ENCODE results near the gene TBXAS1. TPM values are rescaled to one million over a fixed set of nuclear protein-coding genes. Genes with fewer than 3 reads are reported as not detected.

TBXAS1 gene
- total RNA-seq, 1 experiment from 2014 or later = 2.3 TPM

DNA sequence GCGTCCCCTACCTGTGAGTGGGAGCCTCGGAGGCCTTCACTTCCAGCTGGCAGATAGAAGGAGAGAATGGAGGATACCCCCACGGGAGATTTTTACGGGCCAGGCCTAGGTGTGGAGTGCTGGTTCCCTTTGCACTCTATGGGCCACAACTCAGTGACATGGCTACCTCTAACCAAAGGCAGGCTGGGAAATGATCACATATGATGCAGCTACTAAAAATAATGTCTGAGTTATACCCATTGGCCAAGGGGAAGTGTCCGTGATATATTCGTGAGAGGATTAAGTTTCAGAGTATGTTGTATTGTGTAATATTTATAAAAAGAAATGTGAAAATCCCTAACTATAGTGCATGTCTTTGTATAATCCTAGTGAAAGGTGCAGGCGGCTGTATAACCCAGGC is 37.7 kb upstream of the TBXAS1 start:
- H3K4me1 Mint-ChIP-seq = no peaks in the 10 kb centered on the region
- peaks cover 4% of the 10 kb centered on the region for H3K9me3 Mint-ChIP-seq
- no peak for ATAC-seq
- no peak for DNase-seq (ENCODE audit: low spot score)
- no peak for TF ChIP-seq GABPB1 (CRISPR knock-in tag; IDR thresholded peaks at IDR 0.05)
- TF ChIP-seq ZNF423 (CRISPR knock-in tag; IDR thresholded peaks at IDR 0.05) = no peak
- TF ChIP-seq, protein P1, sequence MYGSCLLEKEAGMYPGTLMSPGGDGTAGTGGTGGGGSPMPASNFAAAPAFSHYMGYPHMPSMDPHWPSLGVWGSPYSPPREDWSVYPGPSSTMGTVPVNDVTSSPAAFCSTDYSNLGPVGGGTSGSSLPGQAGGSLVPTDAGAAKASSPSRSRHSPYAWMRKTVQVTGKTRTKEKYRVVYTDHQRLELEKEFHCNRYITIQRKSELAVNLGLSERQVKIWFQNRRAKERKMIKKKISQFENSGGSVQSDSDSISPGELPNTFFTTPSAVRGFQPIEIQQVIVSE (CRISPR knock-in tag; IDR thresholded peaks at IDR 0.05; ENCODE audit: borderline replicate concordance) = no peak
- TF ChIP-seq, protein P2, sequence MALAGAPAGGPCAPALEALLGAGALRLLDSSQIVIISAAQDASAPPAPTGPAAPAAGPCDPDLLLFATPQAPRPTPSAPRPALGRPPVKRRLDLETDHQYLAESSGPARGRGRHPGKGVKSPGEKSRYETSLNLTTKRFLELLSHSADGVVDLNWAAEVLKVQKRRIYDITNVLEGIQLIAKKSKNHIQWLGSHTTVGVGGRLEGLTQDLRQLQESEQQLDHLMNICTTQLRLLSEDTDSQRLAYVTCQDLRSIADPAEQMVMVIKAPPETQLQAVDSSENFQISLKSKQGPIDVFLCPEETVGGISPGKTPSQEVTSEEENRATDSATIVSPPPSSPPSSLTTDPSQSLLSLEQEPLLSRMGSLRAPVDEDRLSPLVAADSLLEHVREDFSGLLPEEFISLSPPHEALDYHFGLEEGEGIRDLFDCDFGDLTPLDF (CRISPR knock-in tag; IDR thresholded peaks at IDR 0.05) = no peak
- TF ChIP-seq ETV6 (CRISPR knock-in tag; IDR thresholded peaks at IDR 0.05) = no peak
- no peak for TF ChIP-seq TEAD1 (CRISPR knock-in tag; IDR thresholded peaks at IDR 0.05)
- no peak for TF ChIP-seq ELF4 (CRISPR knock-in tag; IDR thresholded peaks at IDR 0.05; ENCODE audit: low read depth)
- peaks cover 3% of the 10 kb centered on the region; the same call in 1 of the 2 replicates for H3K36me3 Mint-ChIP-seq
- ChIA-PET POLR2A (no interaction called here), CTCF (no interaction called here)
- H3K27me3 Mint-ChIP-seq (ENCODE audit: low read depth) = no peaks in the 10 kb centered on the region; the same call in 1 of the 2 replicates
- H3K27ac Mint-ChIP-seq = no peak overlapping the region
- H3K4me3 Mint-ChIP-seq = no peak overlapping the region

DNA sequence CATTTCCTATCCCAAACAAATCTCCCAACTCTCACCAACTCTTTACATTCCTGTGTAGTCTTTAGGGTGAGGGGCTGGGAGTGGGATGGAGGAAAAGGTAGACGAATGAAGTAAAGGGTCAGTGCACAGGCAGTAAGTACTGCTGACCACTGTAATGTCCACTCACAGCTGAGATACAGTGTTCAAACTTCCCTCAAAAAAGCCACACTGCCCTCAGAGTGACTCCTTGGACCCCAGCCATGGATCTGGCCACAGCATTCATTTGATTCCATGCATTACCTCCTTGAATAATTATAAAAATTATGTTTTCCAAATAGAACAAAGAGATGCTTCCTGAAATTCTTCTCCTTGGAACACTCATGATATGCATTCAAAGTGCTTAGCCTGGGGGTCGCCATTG is 31.5 kb upstream of the TBXAS1 start:
- peaks cover 4% of the 10 kb centered on the region for H3K4me1 Mint-ChIP-seq
- TF ChIP-seq GRHL2 (CRISPR knock-in tag; IDR thresholded peaks at IDR 0.05; ENCODE audit: insufficient replicate concordance, severe bottlenecking) (no peak), ZNF138 (CRISPR knock-in tag; conservative IDR thresholded peaks at IDR 0.05) (no peak), ZNF232 (CRISPR knock-in tag; IDR thresholded peaks at IDR 0.05) (no peak), IRF2 (CRISPR knock-in tag; IDR thresholded peaks at IDR 0.05; ENCODE audit: borderline replicate concordance, low read depth) (no peak), NFE2L1 (CRISPR knock-in tag; IDR thresholded peaks at IDR 0.05) (no peak), FOXP1 (CRISPR knock-in tag; IDR thresholded peaks at IDR 0.05; ENCODE audit: borderline replicate concordance) (no peak), MYBL2 (CRISPR knock-in tag; IDR thresholded peaks at IDR 0.05) (no peak), SMAD3 (CRISPR knock-in tag; IDR thresholded peaks at IDR 0.05; ENCODE audit: borderline replicate concordance) (no peak), ZBTB21 (CRISPR knock-in tag; IDR thresholded peaks at IDR 0.05; ENCODE audit: borderline replicate concordance) (no peak)
- TF ChIP-seq, protein P3, sequence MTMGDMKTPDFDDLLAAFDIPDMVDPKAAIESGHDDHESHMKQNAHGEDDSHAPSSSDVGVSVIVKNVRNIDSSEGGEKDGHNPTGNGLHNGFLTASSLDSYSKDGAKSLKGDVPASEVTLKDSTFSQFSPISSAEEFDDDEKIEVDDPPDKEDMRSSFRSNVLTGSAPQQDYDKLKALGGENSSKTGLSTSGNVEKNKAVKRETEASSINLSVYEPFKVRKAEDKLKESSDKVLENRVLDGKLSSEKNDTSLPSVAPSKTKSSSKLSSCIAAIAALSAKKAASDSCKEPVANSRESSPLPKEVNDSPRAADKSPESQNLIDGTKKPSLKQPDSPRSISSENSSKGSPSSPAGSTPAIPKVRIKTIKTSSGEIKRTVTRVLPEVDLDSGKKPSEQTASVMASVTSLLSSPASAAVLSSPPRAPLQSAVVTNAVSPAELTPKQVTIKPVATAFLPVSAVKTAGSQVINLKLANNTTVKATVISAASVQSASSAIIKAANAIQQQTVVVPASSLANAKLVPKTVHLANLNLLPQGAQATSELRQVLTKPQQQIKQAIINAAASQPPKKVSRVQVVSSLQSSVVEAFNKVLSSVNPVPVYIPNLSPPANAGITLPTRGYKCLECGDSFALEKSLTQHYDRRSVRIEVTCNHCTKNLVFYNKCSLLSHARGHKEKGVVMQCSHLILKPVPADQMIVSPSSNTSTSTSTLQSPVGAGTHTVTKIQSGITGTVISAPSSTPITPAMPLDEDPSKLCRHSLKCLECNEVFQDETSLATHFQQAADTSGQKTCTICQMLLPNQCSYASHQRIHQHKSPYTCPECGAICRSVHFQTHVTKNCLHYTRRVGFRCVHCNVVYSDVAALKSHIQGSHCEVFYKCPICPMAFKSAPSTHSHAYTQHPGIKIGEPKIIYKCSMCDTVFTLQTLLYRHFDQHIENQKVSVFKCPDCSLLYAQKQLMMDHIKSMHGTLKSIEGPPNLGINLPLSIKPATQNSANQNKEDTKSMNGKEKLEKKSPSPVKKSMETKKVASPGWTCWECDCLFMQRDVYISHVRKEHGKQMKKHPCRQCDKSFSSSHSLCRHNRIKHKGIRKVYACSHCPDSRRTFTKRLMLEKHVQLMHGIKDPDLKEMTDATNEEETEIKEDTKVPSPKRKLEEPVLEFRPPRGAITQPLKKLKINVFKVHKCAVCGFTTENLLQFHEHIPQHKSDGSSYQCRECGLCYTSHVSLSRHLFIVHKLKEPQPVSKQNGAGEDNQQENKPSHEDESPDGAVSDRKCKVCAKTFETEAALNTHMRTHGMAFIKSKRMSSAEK (CRISPR knock-in tag; IDR thresholded peaks at IDR 0.05; ENCODE audit: borderline replicate concordance) = no peak
- TF ChIP-seq, protein P4, sequence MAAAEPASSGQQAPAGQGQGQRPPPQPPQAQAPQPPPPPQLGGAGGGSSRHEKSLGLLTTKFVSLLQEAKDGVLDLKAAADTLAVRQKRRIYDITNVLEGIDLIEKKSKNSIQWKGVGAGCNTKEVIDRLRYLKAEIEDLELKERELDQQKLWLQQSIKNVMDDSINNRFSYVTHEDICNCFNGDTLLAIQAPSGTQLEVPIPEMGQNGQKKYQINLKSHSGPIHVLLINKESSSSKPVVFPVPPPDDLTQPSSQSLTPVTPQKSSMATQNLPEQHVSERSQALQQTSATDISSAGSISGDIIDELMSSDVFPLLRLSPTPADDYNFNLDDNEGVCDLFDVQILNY (CRISPR knock-in tag; IDR thresholded peaks at IDR 0.05) = no peak
- TF ChIP-seq, protein P5, sequence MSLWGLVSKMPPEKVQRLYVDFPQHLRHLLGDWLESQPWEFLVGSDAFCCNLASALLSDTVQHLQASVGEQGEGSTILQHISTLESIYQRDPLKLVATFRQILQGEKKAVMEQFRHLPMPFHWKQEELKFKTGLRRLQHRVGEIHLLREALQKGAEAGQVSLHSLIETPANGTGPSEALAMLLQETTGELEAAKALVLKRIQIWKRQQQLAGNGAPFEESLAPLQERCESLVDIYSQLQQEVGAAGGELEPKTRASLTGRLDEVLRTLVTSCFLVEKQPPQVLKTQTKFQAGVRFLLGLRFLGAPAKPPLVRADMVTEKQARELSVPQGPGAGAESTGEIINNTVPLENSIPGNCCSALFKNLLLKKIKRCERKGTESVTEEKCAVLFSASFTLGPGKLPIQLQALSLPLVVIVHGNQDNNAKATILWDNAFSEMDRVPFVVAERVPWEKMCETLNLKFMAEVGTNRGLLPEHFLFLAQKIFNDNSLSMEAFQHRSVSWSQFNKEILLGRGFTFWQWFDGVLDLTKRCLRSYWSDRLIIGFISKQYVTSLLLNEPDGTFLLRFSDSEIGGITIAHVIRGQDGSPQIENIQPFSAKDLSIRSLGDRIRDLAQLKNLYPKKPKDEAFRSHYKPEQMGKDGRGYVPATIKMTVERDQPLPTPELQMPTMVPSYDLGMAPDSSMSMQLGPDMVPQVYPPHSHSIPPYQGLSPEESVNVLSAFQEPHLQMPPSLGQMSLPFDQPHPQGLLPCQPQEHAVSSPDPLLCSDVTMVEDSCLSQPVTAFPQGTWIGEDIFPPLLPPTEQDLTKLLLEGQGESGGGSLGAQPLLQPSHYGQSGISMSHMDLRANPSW (CRISPR knock-in tag; conservative IDR thresholded peaks at IDR 0.05; ENCODE audit: low read depth) = no peak
- TF ChIP-seq, protein P6, sequence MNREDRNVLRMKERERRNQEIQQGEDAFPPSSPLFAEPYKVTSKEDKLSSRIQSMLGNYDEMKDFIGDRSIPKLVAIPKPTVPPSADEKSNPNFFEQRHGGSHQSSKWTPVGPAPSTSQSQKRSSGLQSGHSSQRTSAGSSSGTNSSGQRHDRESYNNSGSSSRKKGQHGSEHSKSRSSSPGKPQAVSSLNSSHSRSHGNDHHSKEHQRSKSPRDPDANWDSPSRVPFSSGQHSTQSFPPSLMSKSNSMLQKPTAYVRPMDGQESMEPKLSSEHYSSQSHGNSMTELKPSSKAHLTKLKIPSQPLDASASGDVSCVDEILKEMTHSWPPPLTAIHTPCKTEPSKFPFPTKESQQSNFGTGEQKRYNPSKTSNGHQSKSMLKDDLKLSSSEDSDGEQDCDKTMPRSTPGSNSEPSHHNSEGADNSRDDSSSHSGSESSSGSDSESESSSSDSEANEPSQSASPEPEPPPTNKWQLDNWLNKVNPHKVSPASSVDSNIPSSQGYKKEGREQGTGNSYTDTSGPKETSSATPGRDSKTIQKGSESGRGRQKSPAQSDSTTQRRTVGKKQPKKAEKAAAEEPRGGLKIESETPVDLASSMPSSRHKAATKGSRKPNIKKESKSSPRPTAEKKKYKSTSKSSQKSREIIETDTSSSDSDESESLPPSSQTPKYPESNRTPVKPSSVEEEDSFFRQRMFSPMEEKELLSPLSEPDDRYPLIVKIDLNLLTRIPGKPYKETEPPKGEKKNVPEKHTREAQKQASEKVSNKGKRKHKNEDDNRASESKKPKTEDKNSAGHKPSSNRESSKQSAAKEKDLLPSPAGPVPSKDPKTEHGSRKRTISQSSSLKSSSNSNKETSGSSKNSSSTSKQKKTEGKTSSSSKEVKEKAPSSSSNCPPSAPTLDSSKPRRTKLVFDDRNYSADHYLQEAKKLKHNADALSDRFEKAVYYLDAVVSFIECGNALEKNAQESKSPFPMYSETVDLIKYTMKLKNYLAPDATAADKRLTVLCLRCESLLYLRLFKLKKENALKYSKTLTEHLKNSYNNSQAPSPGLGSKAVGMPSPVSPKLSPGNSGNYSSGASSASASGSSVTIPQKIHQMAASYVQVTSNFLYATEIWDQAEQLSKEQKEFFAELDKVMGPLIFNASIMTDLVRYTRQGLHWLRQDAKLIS (CRISPR knock-in tag; IDR thresholded peaks at IDR 0.05; ENCODE audit: borderline replicate concordance) = no peak
- TF ChIP-seq, protein P2 (CRISPR knock-in tag; IDR thresholded peaks at IDR 0.05) = no peak
- ATAC-seq (no peak), DNase-seq (ENCODE audit: low spot score) (no peak)
- CTCF ChIA-PET = interaction anchor here (0.5 kb wide), 1 partner anchor 758 kb away, joined by 3 read pairs; no protein-coding TSS in a partner anchor
- H3K4me3 Mint-ChIP-seq = no peak overlapping the region
- POLR2A ChIA-PET = no interaction called here
- H3K9me3 Mint-ChIP-seq = peaks cover 15% of the 10 kb centered on the region
- peaks cover 8% of the 10 kb centered on the region for H3K36me3 Mint-ChIP-seq
- H3K27ac Mint-ChIP-seq = no peak overlapping the region
- peaks cover 3% of the 10 kb centered on the region for H3K27me3 Mint-ChIP-seq (ENCODE audit: low read depth)

Measured in WTC11 (cell line).